ENCODE measurements around the gene GPRIN1. TPM values are rescaled to one million over a fixed set of nuclear protein-coding genes. Genes with fewer than 3 reads are reported as not detected.

Gene GPRIN1
- total RNA-seq, 1 donor from 2014 or later: not detected

DNA sequence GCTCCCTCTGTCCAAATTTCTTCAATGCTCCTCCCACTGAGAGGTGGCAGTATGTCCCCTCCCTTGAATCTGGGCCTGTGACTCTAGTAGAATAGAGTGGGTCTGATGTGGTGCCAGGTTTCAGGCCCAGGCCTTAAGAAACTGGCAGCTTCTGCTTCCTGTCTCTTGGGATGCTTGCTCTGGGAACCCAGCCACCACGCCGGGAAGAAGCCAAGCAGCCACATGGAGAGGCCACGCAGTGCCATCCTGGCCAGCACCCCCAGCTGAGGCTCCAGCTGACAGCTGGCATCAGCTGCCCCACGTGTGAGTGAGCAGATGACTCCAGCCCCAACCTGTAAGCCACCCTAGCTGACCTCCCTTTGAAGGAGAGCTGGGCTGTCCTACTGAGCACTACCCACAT, 30.0 kb upstream of the GPRIN1 start:
- intact Hi-C loops (cut with DNase I): loop anchor here (5.0 to 10.0 kb wide), 4 partner anchors 195 to 957 kb away; partner anchors contain the start of genes FAF2, HIGD2A, NOP16 and PRELID1
- TF ChIP-seq, protein P1, sequence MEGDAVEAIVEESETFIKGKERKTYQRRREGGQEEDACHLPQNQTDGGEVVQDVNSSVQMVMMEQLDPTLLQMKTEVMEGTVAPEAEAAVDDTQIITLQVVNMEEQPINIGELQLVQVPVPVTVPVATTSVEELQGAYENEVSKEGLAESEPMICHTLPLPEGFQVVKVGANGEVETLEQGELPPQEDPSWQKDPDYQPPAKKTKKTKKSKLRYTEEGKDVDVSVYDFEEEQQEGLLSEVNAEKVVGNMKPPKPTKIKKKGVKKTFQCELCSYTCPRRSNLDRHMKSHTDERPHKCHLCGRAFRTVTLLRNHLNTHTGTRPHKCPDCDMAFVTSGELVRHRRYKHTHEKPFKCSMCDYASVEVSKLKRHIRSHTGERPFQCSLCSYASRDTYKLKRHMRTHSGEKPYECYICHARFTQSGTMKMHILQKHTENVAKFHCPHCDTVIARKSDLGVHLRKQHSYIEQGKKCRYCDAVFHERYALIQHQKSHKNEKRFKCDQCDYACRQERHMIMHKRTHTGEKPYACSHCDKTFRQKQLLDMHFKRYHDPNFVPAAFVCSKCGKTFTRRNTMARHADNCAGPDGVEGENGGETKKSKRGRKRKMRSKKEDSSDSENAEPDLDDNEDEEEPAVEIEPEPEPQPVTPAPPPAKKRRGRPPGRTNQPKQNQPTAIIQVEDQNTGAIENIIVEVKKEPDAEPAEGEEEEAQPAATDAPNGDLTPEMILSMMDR (IDR thresholded peaks at IDR 0.05): no peak
- Histone ChIP-seq H3K27ac (no peak overlapping the region), H3K27me3 (no peaks in the 10 kb centered on the region), H3K4me1 (no peaks in the 10 kb centered on the region), H3K4me3 (no peak overlapping the region), H3K9me3 (no peaks in the 10 kb centered on the region), H3K36me3 (no peaks in the 10 kb centered on the region)
- DNase-seq (ENCODE audit: low spot score in 2 of 2): no peak

DNA sequence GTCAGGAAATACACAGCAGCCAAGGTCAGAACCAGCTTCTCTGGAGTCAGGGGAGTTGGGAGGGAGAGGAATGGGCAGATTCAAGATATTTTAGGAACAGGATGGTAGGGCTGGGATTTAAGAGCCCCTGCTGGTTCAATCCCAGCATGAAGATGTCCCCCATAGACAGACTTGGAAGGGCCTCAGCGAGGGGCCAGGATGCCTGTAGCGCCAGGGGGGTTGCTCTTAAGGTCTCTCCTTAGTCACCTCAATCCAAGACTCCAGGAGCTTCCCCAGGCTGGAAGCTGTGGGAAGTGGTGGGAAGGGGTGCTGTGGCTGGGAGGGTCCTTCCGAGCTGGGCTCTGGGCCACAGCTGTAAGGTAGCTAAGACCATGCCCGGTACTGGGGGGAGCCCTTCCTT, 29.3 kb upstream of the GPRIN1 start:
- TF ChIP-seq, protein P1 (IDR thresholded peaks at IDR 0.05): no peak
- DNase-seq (ENCODE audit: low spot score in 2 of 2): no peak
- Histone ChIP-seq H3K27me3 (no peaks in the 10 kb centered on the region), H3K36me3 (no peaks in the 10 kb centered on the region), H3K27ac (no peak overlapping the region), H3K4me3 (no peak overlapping the region), H3K4me1 (no peaks in the 10 kb centered on the region), H3K9me3 (no peaks in the 10 kb centered on the region)
- intact Hi-C loops (cut with DNase I): no loop called here

DNA sequence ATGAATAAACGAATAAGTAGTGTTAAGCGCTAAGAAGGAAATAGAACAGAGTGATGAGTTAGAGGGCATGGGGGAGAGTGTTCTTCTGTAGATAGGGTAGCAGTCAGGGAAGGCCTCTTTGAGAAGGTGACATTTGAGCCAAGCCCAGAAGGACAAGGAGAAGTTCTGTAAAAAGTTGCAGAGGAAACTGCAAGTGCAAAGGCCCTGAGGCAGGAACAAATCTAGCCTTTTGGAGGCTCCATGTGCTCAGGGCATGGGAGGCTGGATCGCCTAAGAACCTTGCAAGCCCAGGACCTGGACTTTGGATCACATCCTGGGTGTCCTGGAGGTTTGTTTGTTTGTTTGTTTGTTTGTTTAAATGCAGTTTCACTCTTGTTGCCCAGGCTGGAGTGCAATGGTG, 28.5 kb upstream of the GPRIN1 start:
- Histone ChIP-seq H3K27ac (no peak overlapping the region), H3K9me3 (no peaks in the 10 kb centered on the region), H3K4me3 (no peak overlapping the region), H3K4me1 (no peaks in the 10 kb centered on the region), H3K27me3 (no peaks in the 10 kb centered on the region), H3K36me3 (no peaks in the 10 kb centered on the region)
- no peak for DNase-seq (ENCODE audit: low spot score in 2 of 2)
- intact Hi-C loops (cut with DNase I): no loop called here
- TF ChIP-seq, protein P1 (IDR thresholded peaks at IDR 0.05): no peak

DNA sequence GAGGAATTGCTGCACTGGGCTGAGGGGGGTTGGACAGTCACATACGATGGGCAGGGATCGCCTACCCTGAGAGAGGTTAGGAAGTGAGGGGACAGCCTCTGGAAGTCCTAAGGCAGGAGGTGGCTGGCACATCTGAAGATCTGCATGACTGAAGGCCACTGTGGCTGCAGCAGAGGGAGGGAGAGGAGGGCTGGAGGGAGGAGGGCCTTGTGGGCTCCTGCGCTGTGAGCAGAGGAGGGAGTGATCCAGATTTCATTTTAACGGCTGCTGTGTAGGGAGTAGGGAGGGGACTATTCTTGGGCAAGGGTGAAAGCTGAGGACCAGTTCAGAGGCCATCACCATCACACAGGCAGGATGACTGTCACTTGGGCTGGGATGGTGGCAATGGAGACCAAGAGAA, 27.6 kb upstream of the GPRIN1 start:
- Histone ChIP-seq H3K36me3 (no peaks in the 10 kb centered on the region), H3K27ac (no peak overlapping the region), H3K4me3 (no peak overlapping the region), H3K27me3 (no peaks in the 10 kb centered on the region), H3K4me1 (no peaks in the 10 kb centered on the region), H3K9me3 (no peaks in the 10 kb centered on the region)
- no peak for DNase-seq (ENCODE audit: low spot score in 2 of 2)
- intact Hi-C loops (cut with DNase I): no loop called here
- TF ChIP-seq, protein P1 (IDR thresholded peaks at IDR 0.05): no peak

DNA sequence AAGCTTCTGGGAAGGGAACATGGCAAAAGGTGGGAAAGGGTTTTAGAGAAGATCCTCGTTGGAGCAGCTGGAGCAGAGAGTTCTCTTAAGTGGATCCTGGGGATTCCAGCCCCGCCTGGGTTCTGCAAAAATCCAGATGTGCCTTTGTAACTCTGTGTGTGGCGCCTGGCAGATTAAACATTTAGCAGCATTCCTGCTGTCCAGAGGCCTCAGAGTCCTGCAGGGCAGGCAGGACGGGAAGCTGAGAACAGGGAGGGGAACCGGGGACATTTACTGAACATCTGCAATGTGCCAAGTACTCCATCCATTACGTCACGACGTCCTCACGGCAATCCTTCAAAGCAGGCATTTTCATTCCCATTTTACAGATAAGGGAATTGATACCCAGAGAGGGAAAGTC, 26.5 kb upstream of the GPRIN1 start:
- intact Hi-C loops (cut with DNase I): no loop called here
- H3K4me1 ChIP-seq: no peaks in the 10 kb centered on the region
- H3K27ac ChIP-seq: no peak overlapping the region
- H3K27me3 ChIP-seq: no peaks in the 10 kb centered on the region
- H3K4me3 ChIP-seq: no peak overlapping the region
- H3K9me3 ChIP-seq: no peaks in the 10 kb centered on the region
- TF ChIP-seq, protein P1 (IDR thresholded peaks at IDR 0.05): no peak
- no peaks in the 10 kb centered on the region for H3K36me3 ChIP-seq
- DNase-seq (ENCODE audit: low spot score in 2 of 2): no peak

DNA sequence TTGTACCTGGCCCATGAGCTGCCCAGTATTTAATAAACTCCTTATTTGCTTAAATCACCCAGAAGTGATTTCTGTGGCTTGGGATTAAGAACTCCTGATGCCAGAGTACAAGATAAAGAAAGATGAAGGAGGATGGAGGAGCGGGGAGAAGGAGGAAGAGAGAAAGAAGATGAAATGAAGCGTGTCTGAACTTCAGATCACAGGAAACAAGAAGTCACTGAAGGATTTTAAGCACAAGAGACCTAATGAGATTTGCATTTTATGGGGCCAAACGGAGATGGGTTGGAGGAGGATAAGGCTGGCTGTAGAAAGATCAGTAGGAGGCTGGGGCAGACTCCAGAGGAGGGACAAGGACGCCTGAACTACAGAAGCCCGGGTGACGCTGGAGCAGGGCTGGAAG, 23.6 kb upstream of the GPRIN1 start:
- TF ChIP-seq, protein P1 (IDR thresholded peaks at IDR 0.05): no peak
- DNase-seq (ENCODE audit: low spot score in 2 of 2): no peak
- intact Hi-C loops (cut with DNase I): no loop called here
- Histone ChIP-seq H3K4me1 (peaks cover 5 to 13% of the 10 kb centered on the region in 2 donors), H3K36me3 (no peaks in the 10 kb centered on the region), H3K9me3 (no peaks in the 10 kb centered on the region), H3K4me3 (no peak overlapping the region), H3K27me3 (peaks cover 9% of the 10 kb centered on the region), H3K27ac (no peak overlapping the region)
